Measurements from ENCODE around the gene IRS1. TPM values are rescaled to one million over a fixed set of nuclear protein-coding genes. Genes with fewer than 3 reads are reported as not detected.
"Not testable (repeated sequence)": the region's sequence is repeated elsewhere in the genome, so short reads cannot be mapped to it uniquely, and the experiment has no call there.

Gene IRS1
- total RNA-seq, 1 experiment from 2014 or later, result 38.8 TPM

- POLR2A ChIA-PET (ENCODE audit: unreplicated experiment), result no interaction called here
Measured at GRCh38 chr2:226847511-226847910, 47.9 kb upstream of the IRS1 start.

GRCh38 chr2:226847090-226847489, 47.5 kb upstream of the IRS1 start:
- POLR2A ChIA-PET (ENCODE audit: unreplicated experiment), result no interaction called here
- ATAC-seq (no peak), DNase-seq (no peak)
- no peaks in the 10 kb centered on the region for H3K79me2 ChIP-seq (ENCODE audit: low read length)
- H3K4me3 ChIP-seq (ENCODE audit: low read length), result no peak overlapping the region
- no peak overlapping the region for H3K4me2 ChIP-seq (ENCODE audit: low read length)
- no peaks in the 10 kb centered on the region for H3F3A ChIP-seq (ENCODE audit: low read length, unreplicated experiment)
- no peaks in the 10 kb centered on the region for H3K36me3 ChIP-seq (ENCODE audit: low read depth, low read length)
- intact Hi-C loops (cut with micrococcal nuclease), result no loop called here
- no peaks in the 10 kb centered on the region for H3K27me3 ChIP-seq (ENCODE audit: low read length)
- no peaks in the 10 kb centered on the region for H3K4me1 ChIP-seq (ENCODE audit: insufficient read depth, low read length)
- H3K9me2 ChIP-seq (replicated peaks; ENCODE audit: low read length), result no peaks in the 10 kb centered on the region
- H3K9ac ChIP-seq (ENCODE audit: low read length), result no peak overlapping the region
- H4K20me1 ChIP-seq (ENCODE audit: low read length), result no peaks in the 10 kb centered on the region
- H2AFZ ChIP-seq (ENCODE audit: low read length), result no peak overlapping the region
- CTCF ChIA-PET, result no interaction called here
- no TSS peak for BruUV-seq (replicated peaks)
- TF ChIP-seq CTCF (conservative IDR thresholded peaks at IDR 0.05; ENCODE audit: low read depth, low read length), result no peak
- TF ChIP-seq EZH2phosphoT487 (IDR thresholded peaks at IDR 0.05; ENCODE audit: borderline replicate concordance, low read length), result no peak
- no peak for TF ChIP-seq EZH2 (IDR thresholded peaks at IDR 0.05; ENCODE audit: low read length, unreplicated experiment)
- no peaks in the 10 kb centered on the region for H3K9me3 ChIP-seq (ENCODE audit: low read length)
- H3K27ac ChIP-seq (ENCODE audit: low read length), result no peak overlapping the region

More at GRCh38 chr2:226847511-226847910, 47.9 kb upstream of the IRS1 start:
- no peaks in the 10 kb centered on the region for H4K20me1 ChIP-seq (ENCODE audit: low read length)
- ATAC-seq, result no peak
- H2AFZ ChIP-seq (ENCODE audit: low read length), result no peak overlapping the region
- H3K4me1 ChIP-seq (ENCODE audit: insufficient read depth, low read length), result no peaks in the 10 kb centered on the region
- no peaks in the 10 kb centered on the region for H3K9me2 ChIP-seq (replicated peaks; ENCODE audit: low read length)
- no peaks in the 10 kb centered on the region for H3F3A ChIP-seq (ENCODE audit: low read length, unreplicated experiment)
- H3K79me2 ChIP-seq (ENCODE audit: low read length), result no peaks in the 10 kb centered on the region
- no TSS peak for BruUV-seq (replicated peaks)
- TF ChIP-seq CTCF (conservative IDR thresholded peaks at IDR 0.05; ENCODE audit: low read depth, low read length), result no peak
- no peak for TF ChIP-seq EZH2 (IDR thresholded peaks at IDR 0.05; ENCODE audit: low read length, unreplicated experiment)
- TF ChIP-seq EZH2phosphoT487 (IDR thresholded peaks at IDR 0.05; ENCODE audit: borderline replicate concordance, low read length), result no peak
- no peak overlapping the region for H3K4me3 ChIP-seq (ENCODE audit: low read length)
- H3K9me3 ChIP-seq (ENCODE audit: low read length), result no peaks in the 10 kb centered on the region
- CTCF ChIA-PET, result no interaction called here
- intact Hi-C loops (cut with micrococcal nuclease), result no loop called here
- no peak for DNase-seq
- no peaks in the 10 kb centered on the region for H3K27me3 ChIP-seq (ENCODE audit: low read length)
- no peak overlapping the region for H3K9ac ChIP-seq (ENCODE audit: low read length)
- H3K4me2 ChIP-seq (ENCODE audit: low read length), result no peak overlapping the region
- H3K27ac ChIP-seq (ENCODE audit: low read length), result no peak overlapping the region
- H3K36me3 ChIP-seq (ENCODE audit: low read depth, low read length), result no peaks in the 10 kb centered on the region

- no peak overlapping the region for H2AFZ ChIP-seq (ENCODE audit: low read length)
- no peaks in the 10 kb centered on the region for H3F3A ChIP-seq (ENCODE audit: low read length, unreplicated experiment)
- no peak overlapping the region for H3K27ac ChIP-seq (ENCODE audit: low read length)
- DNase-seq (no peak), ATAC-seq (no peak)
- no peaks in the 10 kb centered on the region for H3K9me3 ChIP-seq (ENCODE audit: low read length)
- H3K79me2 ChIP-seq (ENCODE audit: low read length), result no peaks in the 10 kb centered on the region
- H3K9ac ChIP-seq (ENCODE audit: low read length), result no peak overlapping the region
- no TSS peak for BruUV-seq (replicated peaks)
- no peaks in the 10 kb centered on the region for H3K36me3 ChIP-seq (ENCODE audit: low read depth, low read length)
- CTCF ChIA-PET, result no interaction called here
- TF ChIP-seq CTCF (conservative IDR thresholded peaks at IDR 0.05; ENCODE audit: low read depth, low read length), result no peak
- no peak for TF ChIP-seq EZH2phosphoT487 (IDR thresholded peaks at IDR 0.05; ENCODE audit: borderline replicate concordance, low read length)
- TF ChIP-seq EZH2 (IDR thresholded peaks at IDR 0.05; ENCODE audit: low read length, unreplicated experiment), result no peak
- H3K4me2 ChIP-seq (ENCODE audit: low read length), result no peak overlapping the region
- H3K27me3 ChIP-seq (ENCODE audit: low read length), result no peaks in the 10 kb centered on the region
- H4K20me1 ChIP-seq (ENCODE audit: low read length), result no peaks in the 10 kb centered on the region
- H3K9me2 ChIP-seq (replicated peaks; ENCODE audit: low read length), result no peaks in the 10 kb centered on the region
- H3K4me1 ChIP-seq (ENCODE audit: insufficient read depth, low read length), result no peaks in the 10 kb centered on the region
- intact Hi-C loops (cut with micrococcal nuclease), result no loop called here
- POLR2A ChIA-PET (ENCODE audit: unreplicated experiment), result no interaction called here
- H3K4me3 ChIP-seq (ENCODE audit: low read length), result no peak overlapping the region
Measured at GRCh38 chr2:226845386-226846116, 45.9 kb upstream of the IRS1 start.

- BruUV-seq (replicated peaks); H3K27ac ChIP-seq (ENCODE audit: low read length); H3K9ac ChIP-seq (ENCODE audit: low read length); H3K36me3 ChIP-seq (ENCODE audit: low read depth, low read length); POLR2A ChIA-PET (ENCODE audit: unreplicated experiment); H3K4me2 ChIP-seq (ENCODE audit: low read length); H3K4me3 ChIP-seq (ENCODE audit: low read length); CTCF ChIA-PET; H2AFZ ChIP-seq (ENCODE audit: low read length); ATAC-seq; DNase-seq; H3F3A ChIP-seq (ENCODE audit: low read length, unreplicated experiment); H4K20me1 ChIP-seq (ENCODE audit: low read length); H3K9me3 ChIP-seq (ENCODE audit: low read length); intact Hi-C loops (cut with micrococcal nuclease); H3K79me2 ChIP-seq (ENCODE audit: low read length); H3K27me3 ChIP-seq (ENCODE audit: low read length); H3K9me2 ChIP-seq (replicated peaks; ENCODE audit: low read length): not testable (repeated sequence)
- peaks cover 17% of the 10 kb centered on the region for H3K4me1 ChIP-seq (ENCODE audit: insufficient read depth, low read length)
Measured at GRCh38 chr2:226843001-226843400, 43.4 kb upstream of the IRS1 start.

Measured in PC-3 (cell line).